GM23338 (cell line): ENCODE measurements around the gene SRPK1. TPM values are rescaled to one million over a fixed set of nuclear protein-coding genes. Genes with fewer than 3 reads are reported as not detected.

ENCODE experiments used
- ATAC-seq: fragments of 200-7000 bp; cut with Tn5 transposase; 3 replicates; pipeline ENCODE4 v1.9.1; 2020
- DNase-seq: peaks from one replicate; pipeline ENCODE4 v3.0.0-alpha.2; 2015; ENCODE audit warnings: low spot score
- H2AFZ ChIP-seq: fragments of 200-600 bp; sonication (generic); 2 replicates; pipeline ENCODE4 v1.8.0; 2016; ENCODE audit warnings: antibody characterized with exemption, mild to moderate bottlenecking, moderate library complexity
- H3F3A ChIP-seq: fragments of 200-600 bp; sonication (generic); replicated peaks from 2 replicates; pipeline ENCODE4 v1.8.0; 2017; ENCODE audit warnings: antibody characterized with exemption, mixed run types, low read depth
- H3K27ac ChIP-seq: fragments of 200-600 bp; sonication (generic); 2 replicates; pipeline ENCODE4 v1.6.1; 2016; ENCODE audit warnings: low read depth
- H3K27me3 ChIP-seq: fragments of 200-600 bp; sonication (generic); 2 replicates; pipeline ENCODE4 v1.8.0; 2016; ENCODE audit warnings: mild to moderate bottlenecking, mixed run types, moderate library complexity; ENCODE audit not compliant: insufficient read depth
- H3K36me3 ChIP-seq: fragments of 200-600 bp; sonication (generic); 2 replicates; pipeline ENCODE4 v1.8.0; 2016; ENCODE audit warnings: mild to moderate bottlenecking; ENCODE audit not compliant: insufficient read depth
- H3K4me1 ChIP-seq: fragments of 200-600 bp; sonication (generic); 2 replicates; pipeline ENCODE4 v1.8.0; 2016; ENCODE audit warnings: mild to moderate bottlenecking, moderate library complexity; ENCODE audit not compliant: insufficient read depth
- H3K4me2 ChIP-seq: fragments of 200-600 bp; sonication (generic); 2 replicates; pipeline ENCODE4 v1.7.1; 2017; ENCODE audit warnings: mixed run types
- H3K4me3 ChIP-seq: fragments of 200-600 bp; sonication (generic); 2 replicates; pipeline ENCODE4 v1.6.1; 2016; ENCODE audit warnings: mixed run types
- H3K79me2 ChIP-seq: fragments of 200-600 bp; sonication (generic); replicated peaks from 2 replicates; pipeline ENCODE4 v1.8.0; 2017; ENCODE audit warnings: mild to moderate bottlenecking; ENCODE audit not compliant: insufficient read depth
- H3K9me2 ChIP-seq: fragments of 200-600 bp; sonication (generic); 2 replicates; pipeline ENCODE4 v1.8.0; 2017; ENCODE audit not compliant: insufficient read depth
- H4K20me1 ChIP-seq: fragments of 200-600 bp; sonication (generic); replicated peaks from 2 replicates; pipeline ENCODE4 v1.8.0; 2017; ENCODE audit warnings: mild to moderate bottlenecking; ENCODE audit not compliant: insufficient read depth
- H3K27ac Mint-ChIP-seq: 2 replicates; pipeline ENCODE4 v1.8.0; 2020; ENCODE audit warnings: inconsistent platforms, mild to moderate bottlenecking, moderate library complexity, mixed read lengths
- H3K27me3 Mint-ChIP-seq: 3 replicates; pipeline ENCODE4 v1.8.0; 2022; ENCODE audit warnings: low read depth, mild to moderate bottlenecking, moderate library complexity, mixed read lengths, inconsistent platforms; ENCODE audit not compliant: insufficient read depth, poor library complexity
- H3K36me3 Mint-ChIP-seq: 3 replicates; pipeline ENCODE4 v1.8.0; 2021; ENCODE audit warnings: low read depth, mild to moderate bottlenecking, inconsistent platforms, moderate library complexity, mixed read lengths
- H3K4me1 Mint-ChIP-seq: 3 replicates; pipeline ENCODE4 v1.8.0; 2020; ENCODE audit warnings: mild to moderate bottlenecking, inconsistent platforms, mixed read lengths
- H3K4me3 Mint-ChIP-seq: 3 replicates; pipeline ENCODE4 v1.8.0; 2021; ENCODE audit warnings: moderate library complexity, mild to moderate bottlenecking, inconsistent platforms, mixed read lengths
- H3K9me3 Mint-ChIP-seq: 3 replicates; pipeline ENCODE4 v1.8.0; 2020; ENCODE audit warnings: moderate library complexity, mild to moderate bottlenecking, inconsistent platforms, mixed read lengths
- CREB1 ChIP-seq: fragments of 250-450 bp; sonication (Bioruptor Pico); IDR thresholded peaks from 2 replicates; pipeline ENCODE4 v1.5.0; 2020; ENCODE audit warnings: low read depth, mild to moderate bottlenecking, moderate library complexity
- EZH2 ChIP-seq: fragments of 200-600 bp; sonication (generic); IDR thresholded peaks from one replicate; pipeline ENCODE4 v1.8.0; 2017; ENCODE audit warnings: antibody characterized with exemption, mild to moderate bottlenecking, low read depth; ENCODE audit not compliant: unreplicated experiment
- NANOG ChIP-seq: IDR thresholded peaks from 2 replicates; pipeline ENCODE4 v1.6.1; 2016; ENCODE audit warnings: antibody characterized with exemption, borderline replicate concordance
- POLR2AphosphoS5 ChIP-seq: IDR thresholded peaks from 2 replicates; pipeline ENCODE4 v1.6.1; 2016; ENCODE audit warnings: antibody characterized with exemption, low read depth
- STAT1 ChIP-seq: IDR thresholded peaks from one replicate; pipeline ENCODE4 v1.6.1; 2016; ENCODE audit warnings: antibody characterized with exemption; ENCODE audit not compliant: unreplicated experiment
- ZNF114 ChIP-seq: fragments of 250-450 bp; sonication (Bioruptor Pico); IDR thresholded peaks from 2 replicates; pipeline ENCODE4 v1.5.0; 2020; ENCODE audit warnings: mild to moderate bottlenecking, moderate library complexity
- polyA plus RNA-seq: library from polyadenylated mRNA; unstranded; fragments of >200 nt; fragmentation: Nextera tagmentation; extraction: Ambion mirVana; gene quantifications from 2 replicates; pipeline ENCODE4 v1.2.1, GENCODE V29; 2016
- total RNA-seq: library from RNA; depleted of rRNA; stranded (reverse); fragments of >200 nt; shearing (Covaris generic); gene quantifications from 2 replicates; pipeline ENCODE4 v1.2.3, GENCODE V29; 2014
- TF ChIP-seq, protein P1 (sequence below), 2 experiments: fragments of 200-600 bp in 1 of 2; sonication (generic) in 1 of 2; conservative IDR thresholded peaks; 2 replicates each; pipeline versions ENCODE4 v1.5.1 to v1.6.1; 2016 to 2017; ENCODE audit warnings: antibody characterized with exemption in 2 of 2, low read depth in 2 of 2, mild to moderate bottlenecking in 2 of 2, moderate library complexity in 1 of 2
- TF ChIP-seq, protein P2 (sequence below): IDR thresholded peaks from one replicate; pipeline ENCODE4 v1.6.1; 2018; ENCODE audit warnings: antibody characterized with exemption; ENCODE audit not compliant: unreplicated experiment
- TF ChIP-seq, protein P3 (sequence below): fragments of 250-450 bp; sonication (Bioruptor Pico); IDR thresholded peaks from 2 replicates; pipeline ENCODE4 v1.5.0; 2020; ENCODE audit warnings: mild to moderate bottlenecking, moderate library complexity

Gene SRPK1
- total and polyA plus RNA-seq, 2 experiments from 2014 or later: 175 to 202 TPM

DNA sequence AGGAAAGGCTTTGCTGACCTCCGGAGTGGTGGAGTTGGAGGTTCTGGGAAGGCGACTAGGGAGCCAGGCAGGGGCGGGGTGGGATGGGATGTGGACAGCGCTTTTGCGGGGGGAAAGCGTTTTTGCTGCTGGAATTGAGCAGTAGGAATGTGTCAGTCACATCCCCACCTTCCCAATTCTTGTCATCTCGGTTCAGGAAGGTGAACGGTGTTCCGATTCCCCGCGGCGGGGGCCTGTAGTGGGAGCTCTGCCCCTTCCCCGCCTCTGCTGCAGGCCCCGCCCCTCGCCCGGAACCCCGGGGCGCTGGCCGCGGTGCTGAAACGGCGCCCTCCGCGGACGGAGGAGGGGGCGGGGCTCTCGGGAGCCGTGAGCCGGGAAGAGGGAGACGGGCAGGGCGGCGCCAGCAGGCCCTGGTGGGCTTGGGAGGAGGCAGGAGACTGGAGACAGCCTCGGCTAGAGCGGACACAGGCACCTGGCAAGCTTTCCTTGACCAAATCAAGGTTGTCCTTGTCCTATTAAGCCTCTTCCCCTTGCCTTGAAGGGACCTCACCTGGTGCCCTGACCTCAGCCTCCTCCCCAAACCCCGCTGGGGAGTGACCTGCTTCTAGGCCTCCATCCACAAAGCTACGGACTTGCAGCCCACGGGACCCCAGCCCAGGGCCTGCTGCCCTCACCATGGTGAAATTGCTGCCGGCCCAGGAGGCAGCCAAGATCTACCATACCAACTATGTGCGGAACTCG, 115.7 kb downstream of the SRPK1 start, which contains the start of gene LHFPL5:
LHFPL5 (plus strand) TSS at position 357 of the 741 bp plus-strand sequence; CDS start at position 676, 319 bp downstream.
- peaks cover 13% of the 10 kb centered on the region; the same call in 1 of the 2 replicates for H3K4me1 ChIP-seq
- Mint-ChIP-seq H3K4me1 (peaks cover 14% of the 10 kb centered on the region), H3K36me3 (no peaks in the 10 kb centered on the region), H3K27me3 (peaks cover 13% of the 10 kb centered on the region), H3K9me3 (no peaks in the 10 kb centered on the region), H3K27ac (no peak within 1 kb of the TSS), H3K4me3 (peak within 1 kb of the TSS; percentile 74)
- TF ChIP-seq, protein P1, sequence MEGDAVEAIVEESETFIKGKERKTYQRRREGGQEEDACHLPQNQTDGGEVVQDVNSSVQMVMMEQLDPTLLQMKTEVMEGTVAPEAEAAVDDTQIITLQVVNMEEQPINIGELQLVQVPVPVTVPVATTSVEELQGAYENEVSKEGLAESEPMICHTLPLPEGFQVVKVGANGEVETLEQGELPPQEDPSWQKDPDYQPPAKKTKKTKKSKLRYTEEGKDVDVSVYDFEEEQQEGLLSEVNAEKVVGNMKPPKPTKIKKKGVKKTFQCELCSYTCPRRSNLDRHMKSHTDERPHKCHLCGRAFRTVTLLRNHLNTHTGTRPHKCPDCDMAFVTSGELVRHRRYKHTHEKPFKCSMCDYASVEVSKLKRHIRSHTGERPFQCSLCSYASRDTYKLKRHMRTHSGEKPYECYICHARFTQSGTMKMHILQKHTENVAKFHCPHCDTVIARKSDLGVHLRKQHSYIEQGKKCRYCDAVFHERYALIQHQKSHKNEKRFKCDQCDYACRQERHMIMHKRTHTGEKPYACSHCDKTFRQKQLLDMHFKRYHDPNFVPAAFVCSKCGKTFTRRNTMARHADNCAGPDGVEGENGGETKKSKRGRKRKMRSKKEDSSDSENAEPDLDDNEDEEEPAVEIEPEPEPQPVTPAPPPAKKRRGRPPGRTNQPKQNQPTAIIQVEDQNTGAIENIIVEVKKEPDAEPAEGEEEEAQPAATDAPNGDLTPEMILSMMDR (conservative IDR thresholded peaks at IDR 0.05; ENCODE audit: low read depth in 2 of 2): 0 out of 4 replicates have a peak, but pooled peaks of 1 of the 2 experiments have one; percentile 2
- TF ChIP-seq NANOG (no peak), POLR2AphosphoS5 (no peak), ZNF114 (no peak), STAT1 (no peak), CREB1 (CRISPR knock-in tag) (peak; percentile 38), EZH2 (no peak)
- TF ChIP-seq, protein P2, sequence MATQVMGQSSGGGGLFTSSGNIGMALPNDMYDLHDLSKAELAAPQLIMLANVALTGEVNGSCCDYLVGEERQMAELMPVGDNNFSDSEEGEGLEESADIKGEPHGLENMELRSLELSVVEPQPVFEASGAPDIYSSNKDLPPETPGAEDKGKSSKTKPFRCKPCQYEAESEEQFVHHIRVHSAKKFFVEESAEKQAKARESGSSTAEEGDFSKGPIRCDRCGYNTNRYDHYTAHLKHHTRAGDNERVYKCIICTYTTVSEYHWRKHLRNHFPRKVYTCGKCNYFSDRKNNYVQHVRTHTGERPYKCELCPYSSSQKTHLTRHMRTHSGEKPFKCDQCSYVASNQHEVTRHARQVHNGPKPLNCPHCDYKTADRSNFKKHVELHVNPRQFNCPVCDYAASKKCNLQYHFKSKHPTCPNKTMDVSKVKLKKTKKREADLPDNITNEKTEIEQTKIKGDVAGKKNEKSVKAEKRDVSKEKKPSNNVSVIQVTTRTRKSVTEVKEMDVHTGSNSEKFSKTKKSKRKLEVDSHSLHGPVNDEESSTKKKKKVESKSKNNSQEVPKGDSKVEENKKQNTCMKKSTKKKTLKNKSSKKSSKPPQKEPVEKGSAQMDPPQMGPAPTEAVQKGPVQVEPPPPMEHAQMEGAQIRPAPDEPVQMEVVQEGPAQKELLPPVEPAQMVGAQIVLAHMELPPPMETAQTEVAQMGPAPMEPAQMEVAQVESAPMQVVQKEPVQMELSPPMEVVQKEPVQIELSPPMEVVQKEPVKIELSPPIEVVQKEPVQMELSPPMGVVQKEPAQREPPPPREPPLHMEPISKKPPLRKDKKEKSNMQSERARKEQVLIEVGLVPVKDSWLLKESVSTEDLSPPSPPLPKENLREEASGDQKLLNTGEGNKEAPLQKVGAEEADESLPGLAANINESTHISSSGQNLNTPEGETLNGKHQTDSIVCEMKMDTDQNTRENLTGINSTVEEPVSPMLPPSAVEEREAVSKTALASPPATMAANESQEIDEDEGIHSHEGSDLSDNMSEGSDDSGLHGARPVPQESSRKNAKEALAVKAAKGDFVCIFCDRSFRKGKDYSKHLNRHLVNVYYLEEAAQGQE: peak; percentile 99
- TF ChIP-seq, protein P3, sequence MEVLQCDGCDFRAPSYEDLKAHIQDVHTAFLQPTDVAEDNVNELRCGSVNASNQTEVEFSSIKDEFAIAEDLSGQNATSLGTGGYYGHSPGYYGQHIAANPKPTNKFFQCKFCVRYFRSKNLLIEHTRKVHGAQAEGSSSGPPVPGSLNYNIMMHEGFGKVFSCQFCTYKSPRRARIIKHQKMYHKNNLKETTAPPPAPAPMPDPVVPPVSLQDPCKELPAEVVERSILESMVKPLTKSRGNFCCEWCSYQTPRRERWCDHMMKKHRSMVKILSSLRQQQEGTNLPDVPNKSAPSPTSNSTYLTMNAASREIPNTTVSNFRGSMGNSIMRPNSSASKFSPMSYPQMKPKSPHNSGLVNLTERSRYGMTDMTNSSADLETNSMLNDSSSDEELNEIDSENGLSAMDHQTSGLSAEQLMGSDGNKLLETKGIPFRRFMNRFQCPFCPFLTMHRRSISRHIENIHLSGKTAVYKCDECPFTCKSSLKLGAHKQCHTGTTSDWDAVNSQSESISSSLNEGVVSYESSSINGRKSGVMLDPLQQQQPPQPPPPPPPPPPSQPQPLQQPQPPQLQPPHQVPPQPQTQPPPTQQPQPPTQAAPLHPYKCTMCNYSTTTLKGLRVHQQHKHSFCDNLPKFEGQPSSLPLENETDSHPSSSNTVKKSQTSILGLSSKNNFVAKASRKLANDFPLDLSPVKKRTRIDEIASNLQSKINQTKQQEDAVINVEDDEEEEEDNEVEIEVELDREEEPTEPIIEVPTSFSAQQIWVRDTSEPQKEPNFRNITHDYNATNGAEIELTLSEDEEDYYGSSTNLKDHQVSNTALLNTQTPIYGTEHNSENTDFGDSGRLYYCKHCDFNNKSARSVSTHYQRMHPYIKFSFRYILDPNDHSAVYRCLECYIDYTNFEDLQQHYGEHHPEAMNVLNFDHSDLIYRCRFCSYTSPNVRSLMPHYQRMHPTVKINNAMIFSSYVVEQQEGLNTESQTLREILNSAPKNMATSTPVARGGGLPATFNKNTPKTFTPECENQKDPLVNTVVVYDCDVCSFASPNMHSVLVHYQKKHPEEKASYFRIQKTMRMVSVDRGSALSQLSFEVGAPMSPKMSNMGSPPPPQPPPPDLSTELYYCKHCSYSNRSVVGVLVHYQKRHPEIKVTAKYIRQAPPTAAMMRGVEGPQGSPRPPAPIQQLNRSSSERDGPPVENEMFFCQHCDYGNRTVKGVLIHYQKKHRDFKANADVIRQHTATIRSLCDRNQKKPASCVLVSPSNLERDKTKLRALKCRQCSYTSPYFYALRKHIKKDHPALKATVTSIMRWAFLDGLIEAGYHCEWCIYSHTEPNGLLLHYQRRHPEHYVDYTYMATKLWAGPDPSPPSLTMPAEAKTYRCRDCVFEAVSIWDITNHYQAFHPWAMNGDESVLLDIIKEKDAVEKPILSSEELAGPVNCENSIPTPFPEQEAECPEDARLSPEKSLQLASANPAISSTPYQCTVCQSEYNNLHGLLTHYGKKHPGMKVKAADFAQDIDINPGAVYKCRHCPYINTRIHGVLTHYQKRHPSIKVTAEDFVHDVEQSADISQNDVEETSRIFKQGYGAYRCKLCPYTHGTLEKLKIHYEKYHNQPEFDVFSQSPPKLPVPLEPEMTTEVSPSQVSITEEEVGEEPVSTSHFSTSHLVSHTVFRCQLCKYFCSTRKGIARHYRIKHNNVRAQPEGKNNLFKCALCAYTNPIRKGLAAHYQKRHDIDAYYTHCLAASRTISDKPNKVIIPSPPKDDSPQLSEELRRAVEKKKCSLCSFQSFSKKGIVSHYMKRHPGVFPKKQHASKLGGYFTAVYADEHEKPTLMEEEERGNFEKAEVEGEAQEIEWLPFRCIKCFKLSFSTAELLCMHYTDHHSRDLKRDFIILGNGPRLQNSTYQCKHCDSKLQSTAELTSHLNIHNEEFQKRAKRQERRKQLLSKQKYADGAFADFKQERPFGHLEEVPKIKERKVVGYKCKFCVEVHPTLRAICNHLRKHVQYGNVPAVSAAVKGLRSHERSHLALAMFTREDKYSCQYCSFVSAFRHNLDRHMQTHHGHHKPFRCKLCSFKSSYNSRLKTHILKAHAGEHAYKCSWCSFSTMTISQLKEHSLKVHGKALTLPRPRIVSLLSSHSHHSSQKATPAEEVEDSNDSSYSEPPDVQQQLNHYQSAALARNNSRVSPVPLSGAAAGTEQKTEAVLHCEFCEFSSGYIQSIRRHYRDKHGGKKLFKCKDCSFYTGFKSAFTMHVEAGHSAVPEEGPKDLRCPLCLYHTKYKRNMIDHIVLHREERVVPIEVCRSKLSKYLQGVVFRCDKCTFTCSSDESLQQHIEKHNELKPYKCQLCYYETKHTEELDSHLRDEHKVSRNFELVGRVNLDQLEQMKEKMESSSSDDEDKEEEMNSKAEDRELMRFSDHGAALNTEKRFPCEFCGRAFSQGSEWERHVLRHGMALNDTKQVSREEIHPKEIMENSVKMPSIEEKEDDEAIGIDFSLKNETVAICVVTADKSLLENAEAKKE (CRISPR knock-in tag): no peak
- peak within 1 kb of the TSS; percentile 93 for H2AFZ ChIP-seq
- no peak within 1 kb of the TSS for H3K27ac ChIP-seq
- no peaks in the 10 kb centered on the region for H3F3A ChIP-seq
- DNase-seq: peak; percentile 89
- H3K36me3 ChIP-seq: no peaks in the 10 kb centered on the region
- H3K4me3 ChIP-seq: peak within 1 kb of the TSS; percentile 62
- H3K79me2 ChIP-seq: no peaks in the 10 kb centered on the region
- H3K9me2 ChIP-seq: no peaks in the 10 kb centered on the region
- no peaks in the 10 kb centered on the region for H4K20me1 ChIP-seq
- peak; percentile 97 for ATAC-seq
- H3K27me3 ChIP-seq: no peaks in the 10 kb centered on the region
- peak within 1 kb of the TSS; percentile 77 for H3K4me2 ChIP-seq
